Measurements from ENCODE around the gene HAT1.
A peak's percentile ranks its signal among the peaks of the same experiment; 100 is the strongest.

HAT1 gene

GRCh38 chr2:172021074-172021931, 99.0 kb downstream of the HAT1 start:
- POLR2A ChIA-PET, result interaction anchor here (0.7 kb wide), 1 partner anchor 117 kb away, joined by 3 read pairs; no protein-coding TSS in a partner anchor
- no peak for DNase-seq (ENCODE audit: low read depth, low spot score)
- no peak for TF ChIP-seq CTCF (IDR thresholded peaks at IDR 0.05; ENCODE audit: insufficient read depth, low read length, missing control alignments)
- CTCF ChIA-PET, result interaction anchor here (1.1 to 1.6 kb wide), 2 partner anchors 8 to 210 kb away, joined by 3 to 4 read pairs; no protein-coding TSS in a partner anchor
- peak overlapping the region; percentile 2; the same call in 1 of the 2 replicates for H3K4me3 ChIP-seq (ENCODE audit: low read depth, low read length)

GRCh38 chr2:172021955-172022354, 99.7 kb downstream of the HAT1 start:
- no peak overlapping the region; the same call in 1 of the 2 replicates for H3K4me3 ChIP-seq (ENCODE audit: low read depth, low read length)
- ChIA-PET CTCF (interaction anchor here (1.6 kb wide), 1 partner anchor 211 kb away, joined by 4 read pairs; no protein-coding TSS in a partner anchor), POLR2A (interaction anchor here (0.7 kb wide), 2 partner anchors 16 to 117 kb away, joined by 3 read pairs; no protein-coding TSS in a partner anchor)
- DNase-seq (ENCODE audit: low read depth, low spot score), result no peak
- TF ChIP-seq CTCF (IDR thresholded peaks at IDR 0.05; ENCODE audit: insufficient read depth, low read length, missing control alignments), result no peak

GRCh38 chr2:172031536-172031935, 109.3 kb downstream of the HAT1 start:
- TF ChIP-seq CTCF (IDR thresholded peaks at IDR 0.05; ENCODE audit: insufficient read depth, low read length, missing control alignments), result no peak
- POLR2A ChIA-PET, result no interaction called here

More at GRCh38 chr2:172031536-172031935, 109.3 kb downstream of the HAT1 start:
- no peak overlapping the region for H3K4me3 ChIP-seq (ENCODE audit: low read depth, low read length)
- CTCF ChIA-PET, result no interaction called here
- no peak for DNase-seq (ENCODE audit: low read depth, low spot score)

Data from AG04449 (cell line).